ACC112 (cell line): ENCODE data around the gene NAV2.

Experiments used
- H2AFZ ChIP-seq: fragments of 200-600 bp; sonication (generic); one replicate; pipeline ENCODE4 v1.6.0; 2017; ENCODE audit warnings: antibody characterized with exemption, low read length; ENCODE audit not compliant: unreplicated experiment
- H3K27ac ChIP-seq: fragments of 200-600 bp; sonication (generic); 2 replicates; pipeline ENCODE4 v1.5.1; 2014; ENCODE audit warnings: low read depth, mild to moderate bottlenecking, antibody characterized with exemption, low read length, moderate library complexity
- H3K27me3 ChIP-seq: fragments of 200-600 bp; sonication (generic); 2 replicates; pipeline ENCODE4 v1.6.1; 2014; ENCODE audit warnings: mild to moderate bottlenecking, antibody characterized with exemption, low read length, moderate library complexity, mixed read lengths; ENCODE audit not compliant: insufficient read depth
- H3K36me3 ChIP-seq: fragments of 200-600 bp; sonication (generic); 2 replicates; pipeline ENCODE4 v1.6.1; 2016; ENCODE audit warnings: mild to moderate bottlenecking, antibody characterized with exemption, low read length, moderate library complexity, mixed read lengths; ENCODE audit not compliant: insufficient read depth
- H3K4me1 ChIP-seq: fragments of 200-600 bp; sonication (generic); one replicate; pipeline ENCODE4 v1.6.1; 2016; ENCODE audit warnings: low read length, mixed read lengths; ENCODE audit not compliant: insufficient read depth, unreplicated experiment, control insufficient read depth
- H3K4me3 ChIP-seq: fragments of 200-600 bp; sonication (generic); 2 replicates; pipeline ENCODE4 v1.5.1; 2014; ENCODE audit warnings: mild to moderate bottlenecking, low read depth, low read length
- H3K79me2 ChIP-seq: fragments of 200-600 bp; sonication (generic); one replicate; pipeline ENCODE4 v1.6.0; 2016; ENCODE audit warnings: low read length; ENCODE audit not compliant: control insufficient read depth, unreplicated experiment, insufficient read depth

The NAV2 gene

DNA sequence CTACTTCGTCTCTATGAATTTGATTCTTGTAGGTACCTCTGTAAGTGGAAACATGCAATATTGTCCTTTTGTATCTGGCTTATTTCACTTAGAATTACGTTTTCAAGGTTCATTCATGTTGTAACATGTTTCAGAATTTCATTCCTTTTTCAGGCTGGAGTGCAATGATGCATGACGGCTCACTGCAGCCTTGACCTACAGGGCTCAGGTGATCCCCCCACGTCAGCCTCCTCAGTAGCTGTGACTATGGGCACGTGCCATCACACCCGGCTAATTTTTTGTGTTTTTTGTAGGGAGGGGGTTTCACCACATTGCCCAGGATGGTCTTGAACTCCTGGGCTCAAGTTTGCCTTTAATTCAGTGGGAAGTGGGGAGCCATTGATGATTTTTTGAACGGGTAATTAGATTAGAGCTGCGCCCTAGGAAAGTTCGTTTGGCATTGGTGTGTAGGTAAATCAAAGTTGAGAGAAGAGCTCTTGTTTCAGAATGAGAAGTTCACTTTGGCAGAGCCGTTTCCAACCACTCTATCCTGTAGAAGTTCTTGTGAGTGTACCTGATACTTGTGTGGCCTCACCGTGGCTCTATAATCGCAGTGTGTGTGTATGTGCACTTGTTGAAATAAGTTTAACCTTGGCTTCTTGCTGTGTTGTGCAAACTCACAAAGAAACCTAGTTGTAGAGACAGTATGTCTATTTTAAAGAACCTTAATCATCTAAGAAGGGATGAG, 115.9 kb downstream of the NAV2 start:
- peaks cover 9% of the 10 kb centered on the region for H3K4me1 ChIP-seq
- no peak overlapping the region for H3K27ac ChIP-seq
- H2AFZ ChIP-seq, result no peak overlapping the region

DNA sequence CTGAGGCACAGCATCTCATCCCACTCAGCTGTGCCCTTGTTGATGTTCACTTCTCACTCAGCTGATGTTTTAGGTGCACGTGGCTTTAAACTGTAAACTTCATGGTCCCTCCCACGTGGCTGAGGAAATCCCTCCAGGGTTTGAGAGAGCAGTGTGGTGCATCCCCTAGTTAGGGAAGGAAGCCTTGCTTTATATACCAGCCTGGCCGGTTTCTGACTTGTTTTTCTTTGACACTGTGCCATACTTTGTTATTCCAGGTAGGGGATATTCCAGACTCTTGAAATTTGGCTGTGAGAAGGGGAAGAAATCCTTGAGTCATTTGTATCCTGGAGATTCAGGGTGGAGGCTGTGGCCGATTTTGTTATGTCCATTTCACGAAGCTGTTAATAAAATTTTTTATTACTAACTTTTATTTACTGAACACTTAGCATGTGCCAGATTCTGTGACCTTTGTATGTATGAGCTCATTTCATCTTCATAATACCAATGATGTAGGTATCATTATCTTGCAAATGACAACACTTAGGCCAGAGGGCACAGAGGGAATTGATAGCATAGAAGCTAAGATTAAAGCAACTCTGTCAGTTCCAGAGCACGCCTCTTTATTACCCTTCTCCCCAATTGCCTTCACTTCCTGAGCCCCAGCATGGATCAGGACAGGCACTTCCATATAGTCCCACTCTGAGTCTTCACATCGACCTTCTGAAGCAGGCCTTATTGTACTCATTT, 116.6 kb downstream of the NAV2 start:
- no peak overlapping the region for H2AFZ ChIP-seq
- no peak overlapping the region for H3K27ac ChIP-seq
- H3K4me3 ChIP-seq, result no peak overlapping the region
- H3K79me2 ChIP-seq, result peaks cover 92% of the 10 kb centered on the region
- peaks cover 6% of the 10 kb centered on the region for H3K4me1 ChIP-seq
- peaks cover 30% of the 10 kb centered on the region for H3K36me3 ChIP-seq
- H3K27me3 ChIP-seq, result no peaks in the 10 kb centered on the region

More for the DNA sequence above, 115.9 kb downstream of the NAV2 start:
- Histone ChIP-seq H3K79me2 (peaks cover 92% of the 10 kb centered on the region), H3K36me3 (peaks cover 23% of the 10 kb centered on the region), H3K4me3 (no peak overlapping the region), H3K27me3 (no peaks in the 10 kb centered on the region)

DNA sequence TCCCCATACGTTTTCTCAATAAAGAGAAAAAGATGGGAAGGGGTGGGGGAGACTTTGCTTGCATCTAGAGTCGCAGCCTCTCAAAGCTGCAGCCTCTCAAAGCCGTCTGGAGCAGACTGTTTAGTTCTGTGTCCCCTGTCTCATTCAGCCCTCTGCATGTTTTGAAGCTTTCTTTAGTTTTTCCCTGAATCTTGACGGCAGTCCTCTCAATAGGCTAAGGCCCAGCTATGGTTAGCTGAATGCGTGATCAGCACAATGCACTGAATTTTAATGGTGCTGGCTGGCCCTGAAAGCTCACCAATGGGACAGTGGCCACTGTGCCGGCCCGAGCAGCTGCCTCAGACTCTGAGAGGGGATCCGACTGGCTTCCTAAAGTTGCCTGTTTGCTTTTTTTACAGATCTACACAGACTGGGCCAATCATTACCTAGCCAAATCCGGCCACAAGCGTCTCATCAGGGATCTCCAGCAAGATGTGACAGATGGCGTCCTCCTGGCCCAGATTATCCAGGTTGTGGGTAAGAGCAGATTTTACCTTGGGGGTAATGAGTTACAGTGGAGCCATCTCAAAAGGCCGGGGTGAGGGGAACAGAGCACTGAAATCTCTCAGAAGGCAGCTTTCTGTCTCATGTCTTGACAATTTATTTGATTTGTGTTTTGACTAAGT, 119.6 kb downstream of the NAV2 start:
- Histone ChIP-seq H3K27me3 (no peaks in the 10 kb centered on the region), H3K4me1 (no peaks in the 10 kb centered on the region), H3K36me3 (peaks cover 42% of the 10 kb centered on the region), H3K4me3 (no peak overlapping the region), H2AFZ (no peak overlapping the region), H3K79me2 (peaks cover 88% of the 10 kb centered on the region), H3K27ac (no peak overlapping the region)

DNA sequence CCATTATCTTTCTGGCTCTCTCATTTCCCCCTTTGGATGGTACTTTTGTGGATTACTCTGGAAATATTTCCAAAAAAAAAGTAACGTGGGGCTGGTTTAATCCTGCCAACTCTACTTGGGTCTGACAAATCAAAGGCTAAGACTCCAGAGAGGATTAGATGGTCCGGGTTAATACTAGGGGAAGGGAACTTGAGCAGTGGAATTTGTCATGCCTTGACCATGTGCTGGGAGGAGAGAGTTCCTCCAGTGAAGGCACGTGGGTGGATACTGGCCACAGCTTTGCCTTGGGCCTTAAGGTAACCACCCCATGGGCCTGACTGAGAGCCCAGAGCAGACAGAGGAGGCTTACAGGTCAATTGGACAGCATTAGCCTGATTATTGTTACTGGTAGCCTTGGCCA, 120.3 kb downstream of the NAV2 start:
- Histone ChIP-seq H3K36me3 (peaks cover 42% of the 10 kb centered on the region), H3K79me2 (peaks cover 89% of the 10 kb centered on the region), H3K4me3 (no peak overlapping the region), H3K4me1 (no peaks in the 10 kb centered on the region), H3K27me3 (no peaks in the 10 kb centered on the region), H3K27ac (no peak overlapping the region), H2AFZ (no peak overlapping the region)

DNA sequence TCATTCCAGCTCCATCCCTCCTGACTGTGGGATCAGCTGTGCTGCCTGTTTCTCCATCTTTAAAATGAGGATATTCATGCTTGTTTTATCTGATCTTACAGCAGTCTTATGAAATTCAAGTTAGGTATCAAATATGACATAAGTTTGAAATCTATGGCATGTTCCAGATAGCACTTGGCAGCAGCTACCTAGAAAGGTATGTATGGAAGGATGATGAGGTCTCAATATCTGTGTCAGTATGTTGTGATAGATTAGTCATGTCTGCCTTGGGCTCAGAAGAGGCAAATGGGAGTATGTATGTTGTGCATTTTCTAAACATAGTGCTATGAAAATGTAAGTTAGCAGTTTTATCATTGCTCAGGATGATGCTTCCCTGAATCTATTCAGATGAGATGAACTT, 122.1 kb downstream of the NAV2 start:
- Histone ChIP-seq H3K4me1 (peaks cover 12% of the 10 kb centered on the region), H3K27ac (no peak overlapping the region), H3K36me3 (peaks cover 42% of the 10 kb centered on the region), H2AFZ (no peak overlapping the region), H3K79me2 (peaks cover 88% of the 10 kb centered on the region), H3K4me3 (no peak overlapping the region), H3K27me3 (no peaks in the 10 kb centered on the region)

DNA sequence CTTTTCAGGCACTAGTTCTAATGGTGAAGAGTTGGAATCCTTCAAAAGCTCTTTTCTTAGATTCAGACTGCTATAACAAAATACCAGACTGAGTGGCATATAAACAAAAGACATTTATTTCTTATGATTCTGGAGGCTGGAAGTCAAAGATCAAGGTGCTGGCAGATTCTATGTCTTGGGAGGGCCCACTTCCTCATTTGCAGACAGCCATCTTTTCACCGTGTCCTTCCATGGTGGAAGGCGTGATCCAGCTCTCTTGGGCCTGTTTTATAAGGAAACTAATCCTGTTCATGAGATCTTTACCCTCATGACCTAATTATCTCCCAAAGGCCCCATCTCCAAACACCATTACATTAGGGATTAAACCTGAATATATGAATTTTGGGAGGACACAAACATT, 124.0 kb downstream of the NAV2 start:
- no peak overlapping the region for H3K4me3 ChIP-seq
- no peak overlapping the region for H2AFZ ChIP-seq
- H3K36me3 ChIP-seq, result peaks cover 47% of the 10 kb centered on the region
- no peaks in the 10 kb centered on the region for H3K27me3 ChIP-seq
- H3K79me2 ChIP-seq, result peaks cover 91% of the 10 kb centered on the region
- H3K27ac ChIP-seq, result no peak overlapping the region
- peaks cover 12% of the 10 kb centered on the region for H3K4me1 ChIP-seq

DNA sequence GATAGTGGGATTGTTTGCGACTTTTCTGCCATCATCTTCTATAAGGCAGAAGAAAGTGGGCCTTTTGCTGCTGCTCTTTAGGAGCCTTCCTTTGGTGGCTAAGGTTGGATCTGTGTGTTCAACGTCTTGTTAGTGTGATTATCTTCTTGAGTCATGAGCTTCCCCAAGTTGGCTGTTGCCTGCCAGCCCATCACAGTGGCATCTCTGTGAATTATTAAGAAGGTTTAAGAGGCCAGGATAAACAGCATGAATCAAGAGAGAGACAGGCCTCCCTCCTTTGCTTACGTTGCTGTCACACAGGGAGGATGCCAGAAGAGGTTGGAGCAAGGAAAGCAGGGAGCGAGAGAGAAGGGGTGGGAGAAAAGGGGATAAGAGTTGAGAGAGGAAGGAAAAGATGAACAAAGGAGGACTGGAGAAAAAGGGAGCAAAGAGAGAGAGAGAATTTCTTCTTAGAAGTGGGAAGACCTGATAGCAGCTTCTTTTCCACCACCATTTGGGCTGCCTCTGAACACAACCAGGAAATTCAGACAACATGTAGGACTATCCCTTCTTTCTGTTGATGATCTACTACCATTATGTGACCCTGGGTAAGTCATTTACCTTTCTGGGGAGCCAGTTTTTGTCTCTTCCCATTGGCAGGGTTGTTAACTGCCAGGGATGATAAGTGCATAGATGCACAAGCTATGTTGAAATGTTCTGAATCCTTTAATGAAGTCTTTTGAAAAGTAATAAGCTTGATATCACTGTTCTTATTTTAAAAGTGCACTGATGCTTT, 126.5 kb downstream of the NAV2 start:
- H3K4me3 ChIP-seq, result no peak overlapping the region
- H3K36me3 ChIP-seq, result peaks cover 34% of the 10 kb centered on the region
- peaks cover 90% of the 10 kb centered on the region for H3K79me2 ChIP-seq
- peak overlapping the region; percentile 15; the same call in 1 of the 2 replicates for H3K27ac ChIP-seq
- H3K4me1 ChIP-seq, result peaks cover 26% of the 10 kb centered on the region
- H3K27me3 ChIP-seq, result no peaks in the 10 kb centered on the region
- no peak overlapping the region for H2AFZ ChIP-seq

DNA sequence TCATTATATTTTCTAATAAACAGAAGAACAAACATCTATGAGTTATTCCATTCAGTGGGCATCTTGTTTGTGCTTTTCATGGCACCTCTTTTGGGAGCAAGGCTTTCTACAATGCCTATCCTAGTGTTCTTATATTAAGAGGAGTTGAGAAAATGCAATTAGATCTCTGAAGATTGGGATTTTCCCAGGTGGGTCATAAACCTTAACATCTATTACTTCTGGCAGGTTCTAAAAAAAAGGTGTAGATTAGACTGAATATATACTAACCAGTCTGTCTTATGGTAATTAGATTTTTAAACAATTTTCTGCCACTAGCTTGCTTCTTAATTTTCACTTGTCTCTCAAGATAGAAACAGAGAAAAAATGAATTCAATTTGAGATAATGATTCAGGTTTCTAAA, 128.3 kb downstream of the NAV2 start:
- no peak overlapping the region for H3K27ac ChIP-seq
- H2AFZ ChIP-seq, result no peak overlapping the region
- H3K27me3 ChIP-seq, result no peaks in the 10 kb centered on the region
- H3K4me3 ChIP-seq, result no peak overlapping the region
- peaks cover 90% of the 10 kb centered on the region for H3K79me2 ChIP-seq
- peaks cover 26% of the 10 kb centered on the region for H3K4me1 ChIP-seq
- H3K36me3 ChIP-seq, result peaks cover 35% of the 10 kb centered on the region

DNA sequence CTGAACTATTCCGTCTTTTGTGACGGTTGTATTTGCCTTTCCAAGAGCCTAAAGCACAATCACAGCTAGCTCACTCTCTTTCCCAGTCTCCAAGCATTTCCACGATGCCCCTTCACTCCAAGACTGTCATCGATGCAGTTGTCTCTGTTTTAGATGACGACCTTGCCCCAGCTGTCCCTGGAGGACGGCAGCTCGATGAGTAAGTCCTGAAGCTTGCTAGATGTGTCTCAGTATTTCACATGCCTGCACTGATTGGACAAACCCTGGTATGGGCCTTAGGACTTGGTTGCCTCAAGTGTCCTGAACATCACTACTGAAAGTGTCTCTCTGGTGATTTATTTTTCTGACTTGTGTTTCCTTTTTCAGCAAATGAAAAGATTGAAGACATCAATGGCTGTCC, 129.9 kb downstream of the NAV2 start:
- peaks cover 35% of the 10 kb centered on the region for H3K36me3 ChIP-seq
- H3K27ac ChIP-seq, result no peak overlapping the region
- H3K4me1 ChIP-seq, result peaks cover 26% of the 10 kb centered on the region
- no peak overlapping the region for H2AFZ ChIP-seq
- no peak overlapping the region for H3K4me3 ChIP-seq
- peaks cover 94% of the 10 kb centered on the region for H3K79me2 ChIP-seq
- H3K27me3 ChIP-seq, result no peaks in the 10 kb centered on the region

DNA sequence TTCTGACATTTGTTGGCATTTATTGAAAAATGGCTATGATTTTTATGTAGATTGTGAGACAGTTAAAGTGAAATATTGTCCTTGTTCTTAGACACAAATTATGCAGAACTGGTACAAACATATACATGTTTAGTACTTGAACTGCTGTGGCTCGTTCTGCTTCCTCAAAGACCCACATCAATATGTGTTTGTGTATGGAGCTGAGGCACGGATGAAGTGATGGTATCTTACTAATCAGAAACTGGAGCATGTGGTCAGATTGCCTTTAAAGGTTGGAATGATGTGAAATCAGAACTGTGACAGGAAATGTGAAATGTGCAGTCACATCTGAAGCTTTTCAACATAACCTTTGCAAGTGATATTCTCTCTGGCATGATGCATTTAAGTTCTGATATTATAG, 130.4 kb downstream of the NAV2 start:
- no peak overlapping the region for H2AFZ ChIP-seq
- no peak overlapping the region for H3K4me3 ChIP-seq
- H3K79me2 ChIP-seq, result peaks cover 94% of the 10 kb centered on the region
- H3K36me3 ChIP-seq, result peaks cover 40% of the 10 kb centered on the region
- H3K4me1 ChIP-seq, result peaks cover 26% of the 10 kb centered on the region
- H3K27me3 ChIP-seq, result no peaks in the 10 kb centered on the region
- no peak overlapping the region for H3K27ac ChIP-seq
